Spleen (tissue), 11 donors: ENCODE data around the gene SH3BP5L. TPM values are rescaled to one million over a fixed set of nuclear protein-coding genes. Genes with fewer than 3 reads are reported as not detected.
"Not testable (repeated sequence)": the region's sequence is repeated elsewhere in the genome, so short reads cannot be mapped to it uniquely, and the experiment has no call there.

ENCODE experiments used
- DNase-seq: peaks from one replicate; pipeline ENCODE4 v3.0.0-alpha.2; 2020
- H3K27ac ChIP-seq, 8 donors: fragments of 200-600 bp; sonication (generic) in 7 of 8; 1 replicate in 4 of 8; 2 replicates in 4 of 8; pipeline versions ENCODE4 v1.5.0 to v1.8.0; 2016 to 2021; ENCODE audit warnings: inconsistent platforms in 4 of 8, mild to moderate bottlenecking in 4 of 8, moderate library complexity in 1 of 8
- H3K27me3 ChIP-seq, 7 donors: fragments of 200-600 bp; sonication (generic) in 6 of 7; replicated peaks in 1 of 7; 1 replicate in 4 of 7; 2 replicates in 3 of 7; pipeline versions ENCODE4 v1.5.0 to v1.8.0; 2016 to 2021; ENCODE audit warnings: inconsistent platforms in 3 of 7, mild to moderate bottlenecking in 1 of 7
- H3K36me3 ChIP-seq, 6 donors: fragments of 200-600 bp; sonication (generic) in 5 of 6; 1 replicate in 4 of 6; 2 replicates in 2 of 6; pipeline versions ENCODE4 v1.5.0 to v1.8.0; 2016 to 2021; ENCODE audit warnings: inconsistent platforms in 2 of 6
- H3K4me1 ChIP-seq, 6 donors: fragments of 200-600 bp; sonication (generic) in 5 of 6; 1 replicate in 3 of 6; 2 replicates in 3 of 6; pipeline versions ENCODE4 v1.5.0 to v1.8.0; 2016 to 2021; ENCODE audit warnings: inconsistent platforms in 3 of 6
- H3K4me3 ChIP-seq, 8 donors: fragments of 200-600 bp; sonication (generic) in 7 of 8; 1 replicate in 4 of 8; 2 replicates in 4 of 8; pipeline versions ENCODE4 v1.5.0 to v1.8.0; 2016 to 2021; ENCODE audit warnings: inconsistent platforms in 4 of 8, mild to moderate bottlenecking in 4 of 8, moderate library complexity in 2 of 8
- H3K9me3 ChIP-seq, 8 donors: fragments of 200-600 bp; sonication (generic) in 7 of 8; 1 replicate in 4 of 8; 2 replicates in 4 of 8; pipeline versions ENCODE4 v1.5.0 to v1.8.0; 2016 to 2021; ENCODE audit warnings: inconsistent platforms in 4 of 8
- CTCF ChIP-seq, 11 experiments: fragments of 200-600 bp in 7 of 11; fragments of 450-650 bp in 4 of 11; sonication (generic) in 4 of 11; IDR thresholded peaks in 8 of 11; conservative IDR thresholded peaks in 3 of 11; 1 replicate in 7 of 11; 2 replicates in 4 of 11; pipeline versions ENCODE4 v1.4.0 to v1.8.0; 2016 to 2021; ENCODE audit warnings: antibody characterized with exemption in 11 of 11, inconsistent platforms in 4 of 11, mild to moderate bottlenecking in 1 of 11
- POLR2A ChIP-seq, 3 donors: fragments of 450-650 bp; IDR thresholded peaks; one replicate each; pipeline ENCODE4 v1.5.1; 2017; ENCODE audit warnings: antibody characterized with exemption in 3 of 3, mild to moderate bottlenecking in 1 of 3
- POLR2AphosphoS5 ChIP-seq, 3 donors: sonication (generic); formaldehyde crosslinking; IDR thresholded peaks; one replicate each; pipeline ENCODE4 v1.5.1; 2017; ENCODE audit warnings: antibody characterized with exemption in 3 of 3
- WGBS, 5 donors: extraction: QIAGEN DNeasy Blood & Tissue Kit in 3 of 5; methylation state at CpG; one replicate each; pipeline versions ENCODE4 v1.1.5 to v1.1.7; 2013 to 2018; 5-methylcytosine and 5-hydroxymethylcytosine counted together
- intact Hi-C: fragments of 100-400 bp; cut with DNase I; formaldehyde crosslinking; loops from one replicate; pipeline ENCODE4 v1.15.0; 2023; ENCODE audit warnings: low total_unique reads
- polyA plus RNA-seq, 3 donors: library from polyadenylated mRNA; stranded (reverse); fragments of 200-250 nt; gene quantifications; one replicate each; pipeline ENCODE4 v1.2.1, GENCODE V29; 2013
- total RNA-seq, 7 donors: library from RNA; depleted of rRNA in 3 of 7; stranded (reverse); fragments of >200 nt in 3 of 7; fragmentation: NEBNext Ultra II Directional in 4 of 7; extraction: Animal tissue kit (Norgen Biotek cat#: 25700) in 4 of 7; gene quantifications; one replicate each; pipeline versions ENCODE4 v1.1.0 to v1.2.1, GENCODE V29; 2016 to 2021
- donor health status: healthy with polysubstance abuse.
- donor health status: DM: no; HTN: no; CAD: no; lungs with moderate emphysema.
- donor health status: DM: no; HTN: no; CAD: no.
- donor health status: Bipolar disorder and iron deficiency.
- donor health status: healthy.
- donor health status: DM: no; HTN: no; CAD: no.
- donor health status: DM: yes; HTN: yes; CAD: no.

Gene SH3BP5L
- total and polyA plus RNA-seq, 10 donors = 10.1 to 43.3 (median 30.6) TPM

- H3K27ac ChIP-seq = peak overlapping the region in 6 of 8 donors; percentile 40 to 88 (median 78)
- WGBS, 5 donors = 91 to 96% (median 93%) methylated on average over 4 of the region's 4 CpGs
- H3K27me3 ChIP-seq = no peaks in the 10 kb centered on the region
- intact Hi-C loops = no loop called here
- no peak overlapping the region for H3K4me3 ChIP-seq
- peaks cover 4 to 27% (median 24%) of the 10 kb centered on the region in 8 donors for H3K9me3 ChIP-seq
- H3K36me3 ChIP-seq = no peaks in the 10 kb centered on the region
- H3K4me1 ChIP-seq = peaks cover 0 to 53% (median 18%) of the 10 kb centered on the region in 6 donors
- TF ChIP-seq POLR2AphosphoS5 (IDR thresholded peaks at IDR 0.05) (no peak), POLR2A (IDR thresholded peaks at IDR 0.05) (no peak), CTCF (IDR thresholded peaks at IDR 0.05 in 8 of 11, conservative IDR thresholded peaks at IDR 0.05 in 3 of 11) (no peak)
- no peak for DNase-seq
Measured at GRCh38 chr1:248791010-248791409, 34.7 kb downstream of the SH3BP5L start.

- H3K27me3 ChIP-seq = no peaks in the 10 kb centered on the region
- peak overlapping the region in 2 of 8 donors; percentile 78 to 88 for H3K27ac ChIP-seq
- WGBS, 5 donors = 78 to 89% (median 86%) methylated on average over 5 of the region's 5 CpGs
- intact Hi-C loops = no loop called here
- no peak for DNase-seq
- H3K9me3 ChIP-seq = peaks cover 4 to 21% (median 18%) of the 10 kb centered on the region in 8 donors
- H3K4me1 ChIP-seq = peaks cover 0 to 58% (median 23%) of the 10 kb centered on the region in 6 donors
- H3K4me3 ChIP-seq = no peak overlapping the region
- TF ChIP-seq CTCF (IDR thresholded peaks at IDR 0.05 in 8 of 11, conservative IDR thresholded peaks at IDR 0.05 in 3 of 11) (no peak), POLR2AphosphoS5 (IDR thresholded peaks at IDR 0.05) (no peak), POLR2A (IDR thresholded peaks at IDR 0.05) (no peak)
- H3K36me3 ChIP-seq = no peaks in the 10 kb centered on the region
Measured at GRCh38 chr1:248790456-248790855, 35.3 kb downstream of the SH3BP5L start.

GRCh38 chr1:248789337-248789736, 36.4 kb downstream of the SH3BP5L start:
- peaks cover 0 to 67% (median 26%) of the 10 kb centered on the region in 6 donors for H3K4me1 ChIP-seq
- intact Hi-C loops, H3K4me3 ChIP-seq, H3K9me3 ChIP-seq, H3K27ac ChIP-seq, H3K36me3 ChIP-seq, H3K27me3 ChIP-seq, DNase-seq: not testable (repeated sequence)
- WGBS, 5 donors = 84 to 90% (median 87%) methylated on average over 2 of the region's 2 CpGs

GRCh38 chr1:248788327-248788726, 37.4 kb downstream of the SH3BP5L start:
- Histone ChIP-seq H3K36me3 (no peaks in the 10 kb centered on the region), H3K4me3 (no peak overlapping the region), H3K4me1 (peaks cover 0 to 70% (median 25%) of the 10 kb centered on the region in 6 donors), H3K27me3 (no peaks in the 10 kb centered on the region), H3K27ac (no peak overlapping the region), H3K9me3 (no peaks in the 10 kb centered on the region)
- 81 to 88% (median 83%) methylated on average over 3 of the region's 3 CpGs for WGBS, 5 donors
- DNase-seq = no peak
- no peak for TF ChIP-seq CTCF (IDR thresholded peaks at IDR 0.05 in 8 of 11, conservative IDR thresholded peaks at IDR 0.05 in 3 of 11)
- no peak for TF ChIP-seq POLR2A (IDR thresholded peaks at IDR 0.05)
- TF ChIP-seq POLR2AphosphoS5 (IDR thresholded peaks at IDR 0.05) = no peak
- intact Hi-C loops = no loop called here

- Histone ChIP-seq H3K4me3 (no peak overlapping the region), H3K27me3 (no peaks in the 10 kb centered on the region), H3K36me3 (no peaks in the 10 kb centered on the region), H3K27ac (peak overlapping the region in 2 of 8 donors; percentile 55 to 71), H3K9me3 (no peaks in the 10 kb centered on the region), H3K4me1 (peaks cover 0 to 70% (median 22%) of the 10 kb centered on the region in 6 donors)
- TF ChIP-seq POLR2A (IDR thresholded peaks at IDR 0.05) (no peak), POLR2AphosphoS5 (IDR thresholded peaks at IDR 0.05) (no peak)
- DNase-seq = no peak
- 84 to 92% (median 89%) methylated on average over 4 of the region's 4 CpGs for WGBS, 5 donors
- intact Hi-C loops = no loop called here
Measured at GRCh38 chr1:248787430-248787829, 38.3 kb downstream of the SH3BP5L start.
